ENCODE data around the gene CORT.

Gene CORT

GRCh38 chr1:10429868-10430215 lies 20.0 kb upstream of the CORT start:
- DNase-seq (ENCODE audit: extremely low spot score) = no peak
- TF ChIP-seq, protein P1, sequence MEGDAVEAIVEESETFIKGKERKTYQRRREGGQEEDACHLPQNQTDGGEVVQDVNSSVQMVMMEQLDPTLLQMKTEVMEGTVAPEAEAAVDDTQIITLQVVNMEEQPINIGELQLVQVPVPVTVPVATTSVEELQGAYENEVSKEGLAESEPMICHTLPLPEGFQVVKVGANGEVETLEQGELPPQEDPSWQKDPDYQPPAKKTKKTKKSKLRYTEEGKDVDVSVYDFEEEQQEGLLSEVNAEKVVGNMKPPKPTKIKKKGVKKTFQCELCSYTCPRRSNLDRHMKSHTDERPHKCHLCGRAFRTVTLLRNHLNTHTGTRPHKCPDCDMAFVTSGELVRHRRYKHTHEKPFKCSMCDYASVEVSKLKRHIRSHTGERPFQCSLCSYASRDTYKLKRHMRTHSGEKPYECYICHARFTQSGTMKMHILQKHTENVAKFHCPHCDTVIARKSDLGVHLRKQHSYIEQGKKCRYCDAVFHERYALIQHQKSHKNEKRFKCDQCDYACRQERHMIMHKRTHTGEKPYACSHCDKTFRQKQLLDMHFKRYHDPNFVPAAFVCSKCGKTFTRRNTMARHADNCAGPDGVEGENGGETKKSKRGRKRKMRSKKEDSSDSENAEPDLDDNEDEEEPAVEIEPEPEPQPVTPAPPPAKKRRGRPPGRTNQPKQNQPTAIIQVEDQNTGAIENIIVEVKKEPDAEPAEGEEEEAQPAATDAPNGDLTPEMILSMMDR (IDR thresholded peaks at IDR 0.05; ENCODE audit: control extremely low read depth, extremely low read depth, low read depth, missing control alignments) = no peak
- ChIA-PET CTCF (interaction anchor here (0.7 to 7.3 kb wide), 44 partner anchors 9 to 840 kb away, joined by 3 to 147 read pairs (median 4); partner anchors contain the start of genes CORT, EXOSC10, LZIC and NMNAT1), POLR2A (interaction anchor here (0.6 to 0.9 kb wide), 2 partner anchors 42 to 64 kb away, joined by 4 to 5 read pairs; no protein-coding TSS in a partner anchor)

- ChIA-PET CTCF (interaction anchor here (0.7 to 7.3 kb wide), 48 partner anchors 8 to 840 kb away, joined by 3 to 147 read pairs (median 4); partner anchors contain the start of genes CORT, EXOSC10, LZIC and NMNAT1), POLR2A (interaction anchor here (0.6 to 0.9 kb wide), 3 partner anchors 56 to 254 kb away, joined by 3 to 5 read pairs (median 4); no protein-coding TSS in a partner anchor)
- peak; percentile 99 for DNase-seq (ENCODE audit: extremely low spot score)
- TF ChIP-seq, protein P1 (IDR thresholded peaks at IDR 0.05; ENCODE audit: control extremely low read depth, extremely low read depth, low read depth, missing control alignments) = peak; percentile 88
Measured at GRCh38 chr1:10430216-10431069, 19.4 kb upstream of the CORT start, which contains the start of gene CENPS. CENPS (plus strand) TSS chr1:10430433; CDS start chr1:10430518, 85 bp downstream.

GRCh38 chr1:10431070-10431730 lies 18.6 kb upstream of the CORT start:
- POLR2A ChIA-PET = no interaction called here
- TF ChIP-seq, protein P1 (IDR thresholded peaks at IDR 0.05; ENCODE audit: control extremely low read depth, extremely low read depth, low read depth, missing control alignments) = no peak
- no peak for DNase-seq (ENCODE audit: extremely low spot score)
- CTCF ChIA-PET = interaction anchor here (0.7 to 7.3 kb wide), 20 partner anchors 12 to 841 kb away, joined by 3 to 147 read pairs (median 4); partner anchors contain the start of genes CORT and PGD

GRCh38 chr1:10432910-10433700 lies 16.7 kb upstream of the CORT start:
- TF ChIP-seq, protein P1 (IDR thresholded peaks at IDR 0.05; ENCODE audit: control extremely low read depth, extremely low read depth, low read depth, missing control alignments) = no peak
- ChIA-PET POLR2A (no interaction called here), CTCF (interaction anchor here (0.9 to 7.3 kb wide), 5 partner anchors 52 to 558 kb away, joined by 3 to 147 read pairs (median 4); no protein-coding TSS in a partner anchor)
- no peak for DNase-seq (ENCODE audit: extremely low spot score)

DNA sequence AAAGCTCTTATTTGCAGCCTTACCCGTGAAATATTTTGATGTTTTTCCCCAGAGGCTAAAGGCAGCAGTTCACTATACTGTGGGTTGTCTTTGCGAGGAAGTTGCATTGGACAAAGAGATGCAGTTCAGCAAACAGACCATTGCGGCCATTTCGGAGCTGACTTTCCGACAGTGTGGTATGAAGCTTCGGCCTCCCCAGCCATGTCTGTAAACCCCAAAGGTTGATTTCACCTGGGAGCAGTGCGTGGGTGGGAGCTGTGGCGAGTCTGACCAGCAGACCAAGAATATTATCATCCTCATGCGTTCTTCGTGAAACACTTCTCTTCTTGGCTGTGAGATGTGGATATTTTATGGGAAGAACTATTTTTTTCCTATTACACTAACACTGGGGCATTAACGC lies 16.0 kb upstream of the CORT start:
- no peak for DNase-seq (ENCODE audit: extremely low spot score)
- POLR2A ChIA-PET = no interaction called here
- CTCF ChIA-PET = interaction anchor here (0.9 to 7.3 kb wide), 5 partner anchors 51 to 559 kb away, joined by 3 to 147 read pairs (median 4); no protein-coding TSS in a partner anchor
- TF ChIP-seq, protein P1 (IDR thresholded peaks at IDR 0.05; ENCODE audit: control extremely low read depth, extremely low read depth, low read depth, missing control alignments) = no peak
